Measurements from ENCODE around the gene PAGE2B.

- TF ChIP-seq JUNB (CRISPR knock-in tag; conservative IDR thresholded peaks at IDR 0.05) (no peak), ZNF778 (CRISPR knock-in tag; IDR thresholded peaks at IDR 0.05) (no peak), ELF4 (CRISPR knock-in tag; IDR thresholded peaks at IDR 0.05) (no peak), CCNT2 (IDR thresholded peaks at IDR 0.05; ENCODE audit: borderline replicate concordance, extremely low read depth, insufficient read length, low read depth, low read length) (no peak), LEF1 (IDR thresholded peaks at IDR 0.05) (no peak), E2F1 (CRISPR knock-in tag; IDR thresholded peaks at IDR 0.05) (no peak), POLR2AphosphoS5 (IDR thresholded peaks at IDR 0.05; ENCODE audit: control insufficient read depth, insufficient read depth, low read depth, low read length) (no peak), CUX1 (CRISPR knock-in tag; IDR thresholded peaks at IDR 0.05) (no peak), POLR2A (conservative IDR thresholded peaks at IDR 0.05) (no peak), EP300 (IDR thresholded peaks at IDR 0.05; ENCODE audit: low read length) (no peak), ZNF408 (CRISPR knock-in tag; IDR thresholded peaks at IDR 0.05; ENCODE audit: low read depth) (no peak), BHLHE40 (IDR thresholded peaks at IDR 0.05; ENCODE audit: low read length) (no peak)
- TF ChIP-seq, protein P1, sequence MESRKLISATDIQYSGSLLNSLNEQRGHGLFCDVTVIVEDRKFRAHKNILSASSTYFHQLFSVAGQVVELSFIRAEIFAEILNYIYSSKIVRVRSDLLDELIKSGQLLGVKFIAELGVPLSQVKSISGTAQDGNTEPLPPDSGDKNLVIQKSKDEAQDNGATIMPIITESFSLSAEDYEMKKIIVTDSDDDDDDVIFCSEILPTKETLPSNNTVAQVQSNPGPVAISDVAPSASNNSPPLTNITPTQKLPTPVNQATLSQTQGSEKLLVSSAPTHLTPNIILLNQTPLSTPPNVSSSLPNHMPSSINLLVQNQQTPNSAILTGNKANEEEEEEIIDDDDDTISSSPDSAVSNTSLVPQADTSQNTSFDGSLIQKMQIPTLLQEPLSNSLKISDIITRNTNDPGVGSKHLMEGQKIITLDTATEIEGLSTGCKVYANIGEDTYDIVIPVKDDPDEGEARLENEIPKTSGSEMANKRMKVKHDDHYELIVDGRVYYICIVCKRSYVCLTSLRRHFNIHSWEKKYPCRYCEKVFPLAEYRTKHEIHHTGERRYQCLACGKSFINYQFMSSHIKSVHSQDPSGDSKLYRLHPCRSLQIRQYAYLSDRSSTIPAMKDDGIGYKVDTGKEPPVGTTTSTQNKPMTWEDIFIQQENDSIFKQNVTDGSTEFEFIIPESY (CRISPR knock-in tag; IDR thresholded peaks at IDR 0.05) = no peak
- TF ChIP-seq, protein P2, sequence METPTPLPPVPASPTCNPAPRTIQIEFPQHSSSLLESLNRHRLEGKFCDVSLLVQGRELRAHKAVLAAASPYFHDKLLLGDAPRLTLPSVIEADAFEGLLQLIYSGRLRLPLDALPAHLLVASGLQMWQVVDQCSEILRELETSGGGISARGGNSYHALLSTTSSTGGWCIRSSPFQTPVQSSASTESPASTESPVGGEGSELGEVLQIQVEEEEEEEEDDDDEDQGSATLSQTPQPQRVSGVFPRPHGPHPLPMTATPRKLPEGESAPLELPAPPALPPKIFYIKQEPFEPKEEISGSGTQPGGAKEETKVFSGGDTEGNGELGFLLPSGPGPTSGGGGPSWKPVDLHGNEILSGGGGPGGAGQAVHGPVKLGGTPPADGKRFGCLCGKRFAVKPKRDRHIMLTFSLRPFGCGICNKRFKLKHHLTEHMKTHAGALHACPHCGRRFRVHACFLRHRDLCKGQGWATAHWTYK (CRISPR knock-in tag; IDR thresholded peaks at IDR 0.05) = no peak
Measured at GRCh38 chrX:55098691-55099090, 23.9 kb downstream of the PAGE2B start.
